HG03064 (cell line): ENCODE measurements around the gene ROBO3.

Experiments
- ATAC-seq: cut with Tn5 transposase; IDR thresholded peaks from one replicate; pipeline ENCODE4 v1.9.1; 2021; ENCODE audit warnings: low read depth; ENCODE audit not compliant: unreplicated experiment

The ROBO3 gene

GRCh38 chr11:124865181-124865901 lies at the start of gene ROBO3:
Gene ROBO3 (plus strand): TSS chr11:124865432. CDS start chr11:124865578, 146 bp downstream.
- no peak for ATAC-seq

- ATAC-seq, result no peak
Observed at GRCh38 chr11:124817036-124817435, 48.2 kb upstream of the ROBO3 start.

GRCh38 chr11:124821995-124822730 lies 43.1 kb upstream of the ROBO3 start:
- no peak for ATAC-seq

GRCh38 chr11:124823512-124824376 lies 41.5 kb upstream of the ROBO3 start:
- no peak for ATAC-seq

GRCh38 chr11:124825876-124826275 lies 39.4 kb upstream of the ROBO3 start:
- no peak for ATAC-seq

GRCh38 chr11:124829986-124830385 lies 35.2 kb upstream of the ROBO3 start:
- no peak for ATAC-seq

- ATAC-seq, result no peak
Observed at GRCh38 chr11:124830749-124831148, 34.5 kb upstream of the ROBO3 start.

GRCh38 chr11:124831897-124832296 lies 33.3 kb upstream of the ROBO3 start:
- ATAC-seq, result no peak

GRCh38 chr11:124832571-124832970 lies 32.7 kb upstream of the ROBO3 start:
- no peak for ATAC-seq

- ATAC-seq, result no peak
Observed at GRCh38 chr11:124834526-124835180, 30.6 kb upstream of the ROBO3 start.

- no peak for ATAC-seq
Observed at GRCh38 chr11:124835918-124836317, 29.3 kb upstream of the ROBO3 start.

- no peak for ATAC-seq
Observed at GRCh38 chr11:124837491-124837856, 27.8 kb upstream of the ROBO3 start.

GRCh38 chr11:124838805-124839127 lies 26.5 kb upstream of the ROBO3 start:
- ATAC-seq, result no peak

- ATAC-seq, result no peak
Observed at GRCh38 chr11:124839128-124839971, 25.9 kb upstream of the ROBO3 start.

- no peak for ATAC-seq
Observed at GRCh38 chr11:124839972-124840621, 25.1 kb upstream of the ROBO3 start.

GRCh38 chr11:124840666-124841065 lies 24.6 kb upstream of the ROBO3 start:
- ATAC-seq, result no peak

- ATAC-seq, result no peak
Observed at GRCh38 chr11:124841201-124841600, 24.0 kb upstream of the ROBO3 start.

- no peak for ATAC-seq
Observed at GRCh38 chr11:124841840-124842239, 23.4 kb upstream of the ROBO3 start.

- no peak for ATAC-seq
Observed at GRCh38 chr11:124842305-124842704, 22.9 kb upstream of the ROBO3 start.

- no peak for ATAC-seq
Observed at GRCh38 chr11:124843616-124843910, 21.7 kb upstream of the ROBO3 start.
